Measurements from ENCODE around the gene TGFBR3L.

- TF ChIP-seq CTCF (conservative IDR thresholded peaks at IDR 0.05; ENCODE audit: low read depth in 2 of 2) (no peak), POLR2AphosphoS5 (IDR thresholded peaks at IDR 0.05; ENCODE audit: low read depth) (peak; percentile 35; the same call in 1 of the 2 replicates), EZH2 (IDR thresholded peaks at IDR 0.05; ENCODE audit: low read depth, unreplicated experiment) (no peak), ZNF114 (CRISPR knock-in tag; IDR thresholded peaks at IDR 0.05) (no peak), JUNB (IDR thresholded peaks at IDR 0.05; ENCODE audit: unreplicated experiment) (no peak), STAT1 (IDR thresholded peaks at IDR 0.05; ENCODE audit: unreplicated experiment) (no peak), EZH2phosphoT487 (IDR thresholded peaks at IDR 0.05; ENCODE audit: unreplicated experiment) (no peak)
Observed at GRCh38 chr19:7926021-7926726, 11.5 kb downstream of the TGFBR3L start, which contains the start of gene CTXN1.

All from GM23338 (cell line).